K562 (cell line): ENCODE data around the gene ING5. TPM values are rescaled to one million over a fixed set of nuclear protein-coding genes. Genes with fewer than 3 reads are reported as not detected.

Experiments used
- ATAC-seq: fragments of 200-7000 bp; cut with Tn5 transposase; 3 replicates; pipeline ENCODE4 v1.9.1; 2020; ENCODE audit warnings: moderate library complexity
- BruUV-seq: library from RNA; stranded (reverse); fragments of 400-500 nt; replicated peaks from 2 replicates; lab custom pipeline; 2021; lab: Mats Ljungman, UMichigan
- CTCF ChIA-PET: fragments of 300-600 bp; formaldehyde crosslinking; extraction: SDS; loops from one replicate; lab custom pipeline; 2021; ENCODE audit warnings: low intra/inter-chr PET ratio; lab: Yijun Ruan, JAX
- POLR2A ChIA-PET: fragments of 300-600, 350-650 bp; sonication (Branson Sonifier 250); formaldehyde crosslinking; extraction: SDS; loops from one replicate; lab custom pipeline; 2021; ENCODE audit warnings: antibody characterized with exemption, inconsistent platforms; lab: Yijun Ruan, JAX
- DNase-seq, 4 experiments: peaks; one replicate each; pipeline versions ENCODE4 v3.0.0 to v3.0.0-alpha.2; 2011 to 2018; ENCODE audit warnings: low spot score in 3 of 4, mixed read lengths in 3 of 4; ENCODE audit errors: extremely low read depth in 1 of 4
- FAIRE-seq: peaks from 2 replicates; lab custom pipeline; 2011; peaks lifted over from hg19 to GRCh38; lab: Jason Lieb, UNC
- H2AFZ ChIP-seq: 2 replicates; pipeline ENCODE4 v1.6.0; 2011; ENCODE audit warnings: low read depth, low read length, control low read depth, inconsistent platforms
- H3K27ac ChIP-seq: fragments of 200-600 bp; 3 replicates; pipeline ENCODE4 v1.8.0; 2011; ENCODE audit warnings: low read depth, mild to moderate bottlenecking, control low read depth, inconsistent platforms, low read length, moderate library complexity, mixed read lengths; ENCODE audit errors: extremely low read depth
- H3K27me3 ChIP-seq, 2 experiments: fragments of 300-600 bp in 1 of 2; 2 replicates in 1 of 2; 3 replicates in 1 of 2; pipeline versions ENCODE4 v1.6.0 to v1.8.0; 2011; ENCODE audit warnings: inconsistent platforms in 2 of 2, low read length in 2 of 2, mild to moderate bottlenecking in 1 of 2, mixed read lengths in 1 of 2, moderate library complexity in 1 of 2; ENCODE audit not compliant: control insufficient read depth in 2 of 2, insufficient read depth in 2 of 2
- H3K36me3 ChIP-seq: fragments of 300-600 bp; 3 replicates; pipeline ENCODE4 v1.8.0; 2011; ENCODE audit warnings: mild to moderate bottlenecking, low read length, inconsistent platforms; ENCODE audit not compliant: control insufficient read depth, insufficient read depth
- H3K4me1 ChIP-seq, 2 experiments: fragments of 200-600 bp in 1 of 2; replicated peaks in 1 of 2; 2 replicates in 1 of 2; 3 replicates in 1 of 2; pipeline versions ENCODE4 v1.5.1 to v1.8.0; 2011; ENCODE audit warnings: inconsistent platforms in 2 of 2, low read length in 2 of 2, mild to moderate bottlenecking in 1 of 2, mixed read lengths in 1 of 2, moderate library complexity in 1 of 2; ENCODE audit not compliant: control insufficient read depth in 2 of 2, insufficient read depth in 2 of 2
- H3K4me2 ChIP-seq: 2 replicates; pipeline ENCODE4 v1.6.1; 2011; ENCODE audit warnings: low read length, control low read depth, inconsistent platforms, mixed read lengths; ENCODE audit not compliant: insufficient read depth
- H3K4me3 ChIP-seq: fragments of 200-600 bp; sonication (generic), shearing (Covaris generic); 2 replicates; pipeline ENCODE4 v1.5.1; 2016; ENCODE audit warnings: control low read depth, inconsistent platforms
- H3K79me2 ChIP-seq: fragments of 200-600 bp; 3 replicates; pipeline ENCODE4 v1.8.0; 2011; ENCODE audit warnings: low read length, inconsistent platforms; ENCODE audit not compliant: control insufficient read depth, insufficient read depth
- H3K9ac ChIP-seq, 2 experiments: 2 replicates each; pipeline versions ENCODE4 v1.6.0 to v1.6.1; 2011; ENCODE audit warnings: low read depth in 2 of 2, low read length in 2 of 2, control low read depth in 1 of 2, inconsistent platforms in 1 of 2, mild to moderate bottlenecking in 1 of 2, mixed read lengths in 1 of 2; ENCODE audit not compliant: insufficient read depth in 1 of 2
- H3K9me1 ChIP-seq: one replicate; pipeline ENCODE4 v1.6.0; 2011; ENCODE audit warnings: inconsistent platforms, mild to moderate bottlenecking, low read length, moderate library complexity; ENCODE audit not compliant: control insufficient read depth, insufficient read depth
- H3K9me3 ChIP-seq: replicated peaks from 2 replicates; pipeline ENCODE4 v1.5.1; 2011; ENCODE audit warnings: low read depth, low read length, inconsistent platforms; ENCODE audit not compliant: control insufficient read depth, insufficient read depth
- H4K20me1 ChIP-seq: replicated peaks from 2 replicates; pipeline ENCODE4 v1.6.1; 2011; ENCODE audit warnings: low read length, inconsistent platforms, mixed read lengths; ENCODE audit not compliant: control insufficient read depth, insufficient read depth
- CBX3 ChIP-seq, 2 experiments: IDR thresholded peaks; 1 replicate in 1 of 2; 2 replicates in 1 of 2; pipeline ENCODE4 v1.6.1; 2012; ENCODE audit warnings: inconsistent platforms in 2 of 2, low read length in 2 of 2, borderline replicate concordance in 1 of 2, control low read depth in 1 of 2
- CCAR2 ChIP-seq: fragments of 200-400 bp; formaldehyde crosslinking; IDR thresholded peaks from 2 replicates; pipeline ENCODE4 v1.6.1; 2017; ENCODE audit warnings: mild to moderate bottlenecking, low read depth, low read length
- CGGBP1 ChIP-seq: fragments of 250-450 bp; sonication (Bioruptor Pico); IDR thresholded peaks from 2 replicates; pipeline ENCODE4 v1.9.0; 2021; ENCODE audit warnings: mild to moderate bottlenecking
- CHCHD3 ChIP-seq: fragments of 250-450 bp; sonication (Bioruptor Pico); IDR thresholded peaks from 2 replicates; pipeline ENCODE4 v2.1.2; 2022; ENCODE audit warnings: mild to moderate bottlenecking
- FOXK2 ChIP-seq, 2 experiments: fragments of 450-650 bp; IDR thresholded peaks in 1 of 2; conservative IDR thresholded peaks in 1 of 2; 2 replicates each; pipeline ENCODE4 v1.6.1; 2016; ENCODE audit warnings: low read depth in 2 of 2, mild to moderate bottlenecking in 1 of 2
- HNRNPLL ChIP-seq: fragments of 200-400 bp; formaldehyde crosslinking; IDR thresholded peaks from 2 replicates; pipeline ENCODE4 v1.6.1; 2017; ENCODE audit warnings: low read length, low read depth, mild to moderate bottlenecking; ENCODE audit not compliant: poor library complexity, severe bottlenecking
- NCOA6 ChIP-seq: fragments of 450-650 bp; IDR thresholded peaks from 2 replicates; pipeline ENCODE4 v1.6.1; 2017; ENCODE audit warnings: mild to moderate bottlenecking
- PHF21A ChIP-seq: fragments of 450-650 bp; IDR thresholded peaks from 2 replicates; pipeline ENCODE4 v1.6.1; 2017; ENCODE audit warnings: low read depth, borderline replicate concordance
- RNF2 ChIP-seq: sonication (generic); IDR thresholded peaks from 2 replicates; pipeline ENCODE4 v1.6.1; 2016
- SIN3A ChIP-seq, 2 experiments: fragments of 150-350 bp in 1 of 2; IDR thresholded peaks; 2 replicates each; pipeline ENCODE4 v1.6.1; 2011 to 2016; ENCODE audit warnings: borderline replicate concordance in 2 of 2, low read depth in 2 of 2, low read length in 2 of 2, mild to moderate bottlenecking in 2 of 2, moderate library complexity in 2 of 2; ENCODE audit not compliant: control insufficient read depth in 1 of 2
- ZNF324 ChIP-seq: fragments of 250-450 bp; sonication (Bioruptor Pico); IDR thresholded peaks from 2 replicates; pipeline ENCODE4 v1.4.0; 2020; ENCODE audit warnings: mild to moderate bottlenecking
- ZNF785 ChIP-seq: fragments of 250-450 bp; sonication (Bioruptor Pico); IDR thresholded peaks from 2 replicates; pipeline ENCODE4 v1.4.0; 2020; ENCODE audit warnings: mild to moderate bottlenecking
- ZSCAN32 ChIP-seq: fragments of 450-650 bp; formaldehyde crosslinking; IDR thresholded peaks from 2 replicates; pipeline ENCODE4 v1.4.0; 2020; ENCODE audit warnings: mild to moderate bottlenecking, moderate library complexity
- WGBS: fragments of 100-300 bp; shearing (Covaris generic); methylation state at CpG from one replicate; pipeline ENCODE4 v1.1.6; 2016; ENCODE audit warnings: low coverage, mixed read lengths; ENCODE audit not compliant: insufficient coverage; ENCODE audit errors: missing lambda C conversion rate; 5-methylcytosine and 5-hydroxymethylcytosine counted together
- in situ Hi-C: fragments of 300-500 bp; cut with MboI; formaldehyde crosslinking; loops from 4 replicates; pipeline ENCODE4 v1.15.0; 2018; ENCODE audit warnings: inconsistent platforms, mixed read lengths
- intact Hi-C: fragments of 100-400 bp; cut with micrococcal nuclease; formaldehyde crosslinking; loops from 2 replicates; pipeline ENCODE4 v1.14.2; 2022
- polyA plus RNA-seq, 8 experiments: library from polyadenylated mRNA; depleted of rRNA in 4 of 8; stranded (reverse) in 5 of 8; unstranded in 3 of 8; fragments of >200 nt; fragmentation: Nextera tagmentation in 2 of 8; fragmentation: Illumina TruSeq in 1 of 8; extraction: Ambion mirVana in 2 of 8; extraction: Trizol in 1 of 8; gene quantifications; 2 replicates each; pipeline versions ENCODE4 v1.2.1 to v1.2.3, GENCODE V29; 2011 to 2014; ENCODE audit warnings: inconsistent platforms in 1 of 8, missing spikeins in 1 of 8
- total RNA-seq, 7 experiments: library from RNA; depleted of rRNA in 6 of 7; stranded (reverse); fragments of >200 nt in 6 of 7; fragmentation: Illumina TruSeq in 2 of 7; extraction: Trizol in 2 of 7; gene quantifications; 2 replicates each; pipeline versions ENCODE4 v1.2.1 to v1.2.3, GENCODE V29; 2011 to 2021; ENCODE audit warnings: low replicate concordance in 1 of 7
- TF ChIP-seq, protein P1 (sequence below): fragments of 450-650 bp; IDR thresholded peaks from 2 replicates; pipeline ENCODE4 v1.6.1; 2014; ENCODE audit warnings: low read depth, mild to moderate bottlenecking, moderate library complexity, borderline replicate concordance

Gene ING5
- total and polyA plus RNA-seq, 9 of the 15 experiments (the other 6 are each of a cell fraction or from before 2014, with no cell fraction given) = 10.4 to 53.3 (median 27.9) TPM

- Histone ChIP-seq H3K9me3 (no peaks in the 10 kb centered on the region), H2AFZ (no peak overlapping the region)
- BruUV-seq = no TSS peak
- no peak for ATAC-seq
- no peak for TF ChIP-seq HNRNPLL
- TF ChIP-seq, all 486 proteins: peak for 0
- DNase-seq (no peak), FAIRE-seq (no peak)
- intact Hi-C loops (no loop called here), in situ Hi-C loops (no loop called here)
- POLR2A ChIA-PET = no interaction called here
- Histone ChIP-seq H3K36me3 (peaks cover 57% of the 10 kb centered on the region; the same call in 2 of the 3 replicates), H3K4me1 (no peaks in the 10 kb centered on the region; a peak in 1 of 5 replicates), H3K27me3 (no peaks in the 10 kb centered on the region), H4K20me1 (no peaks in the 10 kb centered on the region), H3K4me3 (no peak overlapping the region), H3K4me2 (no peak overlapping the region), H3K9me1 (no peaks in the 10 kb centered on the region), H3K9ac (no peak overlapping the region), H3K27ac (no peak overlapping the region), H3K79me2 (no peaks in the 10 kb centered on the region)
- CTCF ChIA-PET = no interaction called here
- 90% methylated on average over 2 of the region's 18 CpGs for WGBS
These were observed 53.3 kb downstream of the ING5 start for GRCh38 chr2:241755166-241755565.

DNA sequence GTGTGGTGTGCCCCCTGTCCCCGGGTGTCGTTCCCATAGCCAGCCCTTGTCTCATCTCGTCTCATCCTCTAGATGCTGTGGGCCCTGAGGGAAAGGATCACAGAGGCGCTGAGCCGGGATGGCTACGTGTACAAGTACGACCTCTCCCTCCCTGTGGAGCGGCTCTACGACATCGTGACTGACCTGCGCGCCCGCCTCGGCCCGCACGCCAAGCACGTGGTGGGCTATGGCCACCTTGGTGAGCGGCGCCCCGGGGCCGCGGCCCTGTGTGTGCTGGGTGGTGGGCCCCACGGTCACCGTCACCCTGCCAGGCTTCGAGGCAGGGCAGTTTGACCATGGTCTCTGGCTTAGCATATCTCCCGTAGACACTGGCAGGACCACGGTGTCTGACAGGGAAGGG is 53.9 kb downstream of the ING5 start:
- Histone ChIP-seq H3K4me2 (no peak overlapping the region), H3K79me2 (no peaks in the 10 kb centered on the region), H3K27me3 (no peaks in the 10 kb centered on the region), H3K9ac (no peak overlapping the region), H3K4me1 (no peaks in the 10 kb centered on the region; a peak in 1 of 5 replicates), H4K20me1 (no peaks in the 10 kb centered on the region), H3K4me3 (no peak overlapping the region), H3K36me3 (peaks cover 63% of the 10 kb centered on the region; the same call in 2 of the 3 replicates), H3K9me3 (no peaks in the 10 kb centered on the region), H3K27ac (no peak overlapping the region), H2AFZ (no peak overlapping the region), H3K9me1 (no peaks in the 10 kb centered on the region)
- no peak for ATAC-seq
- intact Hi-C loops (no loop called here), in situ Hi-C loops (no loop called here)
- 96% methylated on average over 8 of the region's 27 CpGs for WGBS
- no peak for FAIRE-seq
- ChIA-PET POLR2A (no interaction called here), CTCF (no interaction called here)
- BruUV-seq = no TSS peak
- no peak for DNase-seq
- TF ChIP-seq RNF2 (no peak), CCAR2 (no peak), CGGBP1 (CRISPR knock-in tag) (no peak), PHF21A (no peak), ZSCAN32 (CRISPR knock-in tag) (no peak), CHCHD3 (CRISPR knock-in tag) (no peak), FOXK2 (conservative IDR thresholded peaks at IDR 0.05 in 1 of 2, IDR thresholded peaks at IDR 0.05 in 1 of 2; ENCODE audit: low read depth in 2 of 2) (no peak), ZNF324 (CRISPR knock-in tag) (no peak), CBX3 (IDR thresholded peaks at IDR 0.05; ENCODE audit: borderline replicate concordance in 1 of 2, low read length in 2 of 2) (no peak), SIN3A (IDR thresholded peaks at IDR 0.05; ENCODE audit: borderline replicate concordance in 2 of 2, control insufficient read depth in 1 of 2, low read depth in 2 of 2, low read length in 2 of 2) (no peak), ZNF785 (CRISPR knock-in tag) (no peak), NCOA6 (no peak)
- TF ChIP-seq, protein P1, sequence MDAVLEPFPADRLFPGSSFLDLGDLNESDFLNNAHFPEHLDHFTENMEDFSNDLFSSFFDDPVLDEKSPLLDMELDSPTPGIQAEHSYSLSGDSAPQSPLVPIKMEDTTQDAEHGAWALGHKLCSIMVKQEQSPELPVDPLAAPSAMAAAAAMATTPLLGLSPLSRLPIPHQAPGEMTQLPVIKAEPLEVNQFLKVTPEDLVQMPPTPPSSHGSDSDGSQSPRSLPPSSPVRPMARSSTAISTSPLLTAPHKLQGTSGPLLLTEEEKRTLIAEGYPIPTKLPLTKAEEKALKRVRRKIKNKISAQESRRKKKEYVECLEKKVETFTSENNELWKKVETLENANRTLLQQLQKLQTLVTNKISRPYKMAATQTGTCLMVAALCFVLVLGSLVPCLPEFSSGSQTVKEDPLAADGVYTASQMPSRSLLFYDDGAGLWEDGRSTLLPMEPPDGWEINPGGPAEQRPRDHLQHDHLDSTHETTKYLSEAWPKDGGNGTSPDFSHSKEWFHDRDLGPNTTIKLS = no peak
